Measurements from ENCODE around the gene NDUFAB1. TPM values are rescaled to one million over a fixed set of nuclear protein-coding genes. Genes with fewer than 3 reads are reported as not detected.
A peak's percentile ranks its signal among the peaks of the same experiment; 100 is the strongest.

The NDUFAB1 gene
- polyA plus RNA-seq, 4 donors = 105 to 335 (median 268) TPM

- Histone ChIP-seq H3K36me3 (ENCODE audit: control insufficient read depth in 3 of 3, insufficient read depth in 2 of 3, low read depth in 1 of 3, low read length in 3 of 3) (peaks cover 9 to 30% (median 13%) of the 10 kb centered on the region in 3 donors), H3K4me3 (ENCODE audit: low read depth in 1 of 3, low read length in 3 of 3) (no peak overlapping the region), H3K27ac (ENCODE audit: low read depth in 1 of 3, low read length in 2 of 3) (no peak overlapping the region), H3K9me3 (ENCODE audit: control insufficient read depth in 2 of 2, insufficient read depth in 1 of 2, low read depth in 1 of 2, low read length in 1 of 2) (no peaks in the 10 kb centered on the region), H3K27me3 (ENCODE audit: control insufficient read depth in 3 of 3, insufficient read depth in 3 of 3, low read length in 3 of 3) (no peaks in the 10 kb centered on the region), H3K4me1 (ENCODE audit: control insufficient read depth in 3 of 3, insufficient read depth in 2 of 3, low read depth in 1 of 3, low read length in 2 of 3) (no peaks in the 10 kb centered on the region)
- FAIRE-seq (no peak), DNase-seq (no peak)
These were observed 15.7 kb downstream of the NDUFAB1 start for GRCh38 chr16:23580391-23580790.

GRCh38 chr16:23579371-23579770 lies 16.7 kb downstream of the NDUFAB1 start:
- H3K27ac ChIP-seq (ENCODE audit: low read depth in 1 of 3, low read length in 2 of 3) = no peak overlapping the region
- peaks cover 3 to 31% (median 10%) of the 10 kb centered on the region in 3 donors for H3K36me3 ChIP-seq (ENCODE audit: control insufficient read depth in 3 of 3, insufficient read depth in 2 of 3, low read depth in 1 of 3, low read length in 3 of 3)
- no peaks in the 10 kb centered on the region for H3K4me1 ChIP-seq (ENCODE audit: control insufficient read depth in 3 of 3, insufficient read depth in 2 of 3, low read depth in 1 of 3, low read length in 2 of 3)
- 96 to 100% (median 97%) methylated on average over 4 of the region's 4 CpGs for WGBS, 3 donors
- no peak overlapping the region for H3K4me3 ChIP-seq (ENCODE audit: low read depth in 1 of 3, low read length in 3 of 3)
- DNase-seq (no peak), FAIRE-seq (no peak)
- H3K27me3 ChIP-seq (ENCODE audit: control insufficient read depth in 3 of 3, insufficient read depth in 3 of 3, low read length in 3 of 3) = no peaks in the 10 kb centered on the region
- H3K9me3 ChIP-seq (ENCODE audit: control insufficient read depth in 2 of 2, insufficient read depth in 1 of 2, low read depth in 1 of 2, low read length in 1 of 2) = no peaks in the 10 kb centered on the region

- no peaks in the 10 kb centered on the region for H3K9me3 ChIP-seq (ENCODE audit: control insufficient read depth in 2 of 2, insufficient read depth in 1 of 2, low read depth in 1 of 2, low read length in 1 of 2)
- WGBS, 3 donors = 55 to 70% (median 55%) methylated on average over 5 of the region's 5 CpGs
- peaks cover 3 to 36% (median 7%) of the 10 kb centered on the region in 3 donors for H3K36me3 ChIP-seq (ENCODE audit: control insufficient read depth in 3 of 3, insufficient read depth in 2 of 3, low read depth in 1 of 3, low read length in 3 of 3)
- no peak overlapping the region for H3K4me3 ChIP-seq (ENCODE audit: low read depth in 1 of 3, low read length in 3 of 3)
- no peaks in the 10 kb centered on the region for H3K4me1 ChIP-seq (ENCODE audit: control insufficient read depth in 3 of 3, insufficient read depth in 2 of 3, low read depth in 1 of 3, low read length in 2 of 3)
- FAIRE-seq = no peak
- no peaks in the 10 kb centered on the region for H3K27me3 ChIP-seq (ENCODE audit: control insufficient read depth in 3 of 3, insufficient read depth in 3 of 3, low read length in 3 of 3)
- DNase-seq = peak in 1 of 2 donors; percentile 9
- no peak overlapping the region for H3K27ac ChIP-seq (ENCODE audit: low read depth in 1 of 3, low read length in 2 of 3)
These were observed 17.9 kb downstream of the NDUFAB1 start for GRCh38 chr16:23578101-23578830.

DNA sequence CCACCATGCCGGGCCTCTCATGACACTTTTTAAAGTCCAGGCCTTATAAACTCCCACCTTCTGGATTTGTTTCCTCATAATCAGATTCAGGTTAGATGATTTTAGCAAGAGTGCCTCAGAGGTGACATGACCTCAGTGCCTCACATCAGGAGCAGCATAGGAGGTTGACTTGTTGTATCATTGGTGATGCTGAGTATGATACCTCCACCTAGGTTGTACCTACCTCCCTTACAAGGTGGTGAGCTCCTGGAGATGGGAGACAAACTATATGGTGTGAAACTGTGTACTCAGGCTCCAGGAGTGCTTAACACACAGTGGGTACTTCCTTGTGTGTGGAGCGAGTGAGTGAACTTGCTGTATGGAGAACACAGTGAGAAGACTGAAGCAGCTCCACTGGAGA lies 18.6 kb downstream of the NDUFAB1 start:
- H3K4me1 ChIP-seq (ENCODE audit: control insufficient read depth in 3 of 3, insufficient read depth in 2 of 3, low read depth in 1 of 3, low read length in 2 of 3) = no peaks in the 10 kb centered on the region
- FAIRE-seq (no peak), DNase-seq (no peak)
- no peaks in the 10 kb centered on the region for H3K9me3 ChIP-seq (ENCODE audit: control insufficient read depth in 2 of 2, insufficient read depth in 1 of 2, low read depth in 1 of 2, low read length in 1 of 2)
- peaks cover 5 to 41% (median 7%) of the 10 kb centered on the region in 3 donors for H3K36me3 ChIP-seq (ENCODE audit: control insufficient read depth in 3 of 3, insufficient read depth in 2 of 3, low read depth in 1 of 3, low read length in 3 of 3)
- 94 to 100% (median 96%) methylated on average over 2 of the region's 2 CpGs for WGBS, 3 donors
- H3K27me3 ChIP-seq (ENCODE audit: control insufficient read depth in 3 of 3, insufficient read depth in 3 of 3, low read length in 3 of 3) = no peaks in the 10 kb centered on the region
- H3K4me3 ChIP-seq (ENCODE audit: low read depth in 1 of 3, low read length in 3 of 3) = no peak overlapping the region
- no peak overlapping the region for H3K27ac ChIP-seq (ENCODE audit: low read depth in 1 of 3, low read length in 2 of 3)

GRCh38 chr16:23575834-23576233 lies 20.3 kb downstream of the NDUFAB1 start:
- DNase-seq (no peak), FAIRE-seq (no peak)
- no peaks in the 10 kb centered on the region for H3K27me3 ChIP-seq (ENCODE audit: control insufficient read depth in 3 of 3, insufficient read depth in 3 of 3, low read length in 3 of 3)
- no peaks in the 10 kb centered on the region for H3K9me3 ChIP-seq (ENCODE audit: control insufficient read depth in 2 of 2, insufficient read depth in 1 of 2, low read depth in 1 of 2, low read length in 1 of 2)
- no peak overlapping the region for H3K27ac ChIP-seq (ENCODE audit: low read depth in 1 of 3, low read length in 2 of 3)
- no peak overlapping the region for H3K4me3 ChIP-seq (ENCODE audit: low read depth in 1 of 3, low read length in 3 of 3)
- WGBS, 3 donors = 90 to 97% (median 95%) methylated on average over 3 of the region's 3 CpGs
- H3K4me1 ChIP-seq (ENCODE audit: control insufficient read depth in 3 of 3, insufficient read depth in 2 of 3, low read depth in 1 of 3, low read length in 2 of 3) = no peaks in the 10 kb centered on the region
- peaks cover 5 to 44% (median 9%) of the 10 kb centered on the region in 3 donors for H3K36me3 ChIP-seq (ENCODE audit: control insufficient read depth in 3 of 3, insufficient read depth in 2 of 3, low read depth in 1 of 3, low read length in 3 of 3)

DNA sequence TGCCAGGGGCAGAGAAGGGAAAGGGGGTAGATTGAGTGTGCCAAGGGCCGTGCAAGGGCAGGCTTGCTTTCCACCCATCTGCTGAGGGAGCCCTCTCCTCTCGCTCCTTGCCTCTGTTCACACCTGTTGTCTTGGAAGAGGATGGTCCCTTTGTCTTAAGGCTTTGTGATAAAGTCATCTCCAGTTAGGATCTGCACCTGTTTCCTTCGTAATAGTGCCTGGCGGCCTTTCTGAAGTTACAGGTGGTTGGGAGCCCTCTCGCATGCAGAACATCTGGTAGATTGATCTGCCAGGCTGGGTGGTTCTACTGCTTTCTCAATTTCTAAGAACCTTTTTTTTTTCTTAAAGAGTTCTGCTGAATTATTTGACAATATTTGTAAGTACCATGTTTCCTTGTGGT lies 22.3 kb downstream of the NDUFAB1 start:
- WGBS, 3 donors = 67 to 83% (median 78%) methylated on average over 5 of the region's 5 CpGs
- no peak overlapping the region for H3K27ac ChIP-seq (ENCODE audit: low read depth in 1 of 3, low read length in 2 of 3)
- no peaks in the 10 kb centered on the region for H3K9me3 ChIP-seq (ENCODE audit: control insufficient read depth in 2 of 2, insufficient read depth in 1 of 2, low read depth in 1 of 2, low read length in 1 of 2)
- no peak overlapping the region for H3K4me3 ChIP-seq (ENCODE audit: low read depth in 1 of 3, low read length in 3 of 3)
- FAIRE-seq = no peak
- H3K36me3 ChIP-seq (ENCODE audit: control insufficient read depth in 3 of 3, insufficient read depth in 2 of 3, low read depth in 1 of 3, low read length in 3 of 3) = peaks cover 7 to 40% (median 10%) of the 10 kb centered on the region in 3 donors
- no peaks in the 10 kb centered on the region for H3K4me1 ChIP-seq (ENCODE audit: control insufficient read depth in 3 of 3, insufficient read depth in 2 of 3, low read depth in 1 of 3, low read length in 2 of 3)
- no peaks in the 10 kb centered on the region for H3K27me3 ChIP-seq (ENCODE audit: control insufficient read depth in 3 of 3, insufficient read depth in 3 of 3, low read length in 3 of 3)
- no peak for DNase-seq

- H3K36me3 ChIP-seq (ENCODE audit: control insufficient read depth in 3 of 3, insufficient read depth in 2 of 3, low read depth in 1 of 3, low read length in 3 of 3) = peaks cover 9 to 50% (median 10%) of the 10 kb centered on the region in 3 donors
- H3K4me3 ChIP-seq (ENCODE audit: low read depth in 1 of 3, low read length in 3 of 3) = no peak overlapping the region
- DNase-seq (no peak), FAIRE-seq (no peak)
- no peaks in the 10 kb centered on the region for H3K4me1 ChIP-seq (ENCODE audit: control insufficient read depth in 3 of 3, insufficient read depth in 2 of 3, low read depth in 1 of 3, low read length in 2 of 3)
- WGBS, 3 donors = 94 to 97% (median 95%) methylated on average over 9 of the region's 9 CpGs
- H3K27ac ChIP-seq (ENCODE audit: low read depth in 1 of 3, low read length in 2 of 3) = no peak overlapping the region
- H3K9me3 ChIP-seq (ENCODE audit: control insufficient read depth in 2 of 2, insufficient read depth in 1 of 2, low read depth in 1 of 2, low read length in 1 of 2) = no peaks in the 10 kb centered on the region
- no peaks in the 10 kb centered on the region for H3K27me3 ChIP-seq (ENCODE audit: control insufficient read depth in 3 of 3, insufficient read depth in 3 of 3, low read length in 3 of 3)
These were observed 23.7 kb downstream of the NDUFAB1 start for GRCh38 chr16:23572394-23572793.

DNA sequence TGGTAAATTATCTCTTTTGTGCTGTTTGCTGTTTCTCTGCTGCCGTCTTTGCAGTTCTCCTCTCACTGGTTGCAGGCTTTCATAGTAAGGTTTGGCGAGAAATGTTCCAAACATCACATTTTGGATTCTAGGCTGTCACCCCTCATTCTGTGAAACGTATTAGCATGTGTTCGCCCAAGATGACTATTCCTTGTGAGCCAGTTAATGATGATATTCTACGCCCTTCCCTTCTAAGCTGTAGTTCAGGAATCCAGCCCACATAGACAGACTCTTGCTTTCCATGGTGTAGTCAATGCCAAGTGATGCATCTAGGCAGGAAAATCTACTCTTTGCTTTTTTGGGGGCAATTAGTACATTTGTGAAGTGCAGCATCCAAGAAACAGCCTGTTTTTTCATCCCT lies 24.2 kb downstream of the NDUFAB1 start:
- DNase-seq = no peak
- WGBS, 3 donors = 93 to 96% (median 93%) methylated on average over 5 of the region's 5 CpGs
- no peaks in the 10 kb centered on the region for H3K27me3 ChIP-seq (ENCODE audit: control insufficient read depth in 3 of 3, insufficient read depth in 3 of 3, low read length in 3 of 3)
- H3K9me3 ChIP-seq (ENCODE audit: control insufficient read depth in 2 of 2, insufficient read depth in 1 of 2, low read depth in 1 of 2, low read length in 1 of 2) = no peaks in the 10 kb centered on the region
- peaks cover 11 to 53% (median 11%) of the 10 kb centered on the region in 3 donors for H3K36me3 ChIP-seq (ENCODE audit: control insufficient read depth in 3 of 3, insufficient read depth in 2 of 3, low read depth in 1 of 3, low read length in 3 of 3)
- H3K4me3 ChIP-seq (ENCODE audit: low read depth in 1 of 3, low read length in 3 of 3) = no peak overlapping the region
- no peaks in the 10 kb centered on the region for H3K4me1 ChIP-seq (ENCODE audit: control insufficient read depth in 3 of 3, insufficient read depth in 2 of 3, low read depth in 1 of 3, low read length in 2 of 3)
- H3K27ac ChIP-seq (ENCODE audit: low read depth in 1 of 3, low read length in 2 of 3) = no peak overlapping the region
- no peak for FAIRE-seq

Measured in small intestine (tissue), 7 donors.